ENCODE results near the gene KBTBD2. TPM values are rescaled to one million over a fixed set of nuclear protein-coding genes. Genes with fewer than 3 reads are reported as not detected.

Gene KBTBD2
- total RNA-seq, 1 donor from 2014 or later: 41.3 TPM

DNA sequence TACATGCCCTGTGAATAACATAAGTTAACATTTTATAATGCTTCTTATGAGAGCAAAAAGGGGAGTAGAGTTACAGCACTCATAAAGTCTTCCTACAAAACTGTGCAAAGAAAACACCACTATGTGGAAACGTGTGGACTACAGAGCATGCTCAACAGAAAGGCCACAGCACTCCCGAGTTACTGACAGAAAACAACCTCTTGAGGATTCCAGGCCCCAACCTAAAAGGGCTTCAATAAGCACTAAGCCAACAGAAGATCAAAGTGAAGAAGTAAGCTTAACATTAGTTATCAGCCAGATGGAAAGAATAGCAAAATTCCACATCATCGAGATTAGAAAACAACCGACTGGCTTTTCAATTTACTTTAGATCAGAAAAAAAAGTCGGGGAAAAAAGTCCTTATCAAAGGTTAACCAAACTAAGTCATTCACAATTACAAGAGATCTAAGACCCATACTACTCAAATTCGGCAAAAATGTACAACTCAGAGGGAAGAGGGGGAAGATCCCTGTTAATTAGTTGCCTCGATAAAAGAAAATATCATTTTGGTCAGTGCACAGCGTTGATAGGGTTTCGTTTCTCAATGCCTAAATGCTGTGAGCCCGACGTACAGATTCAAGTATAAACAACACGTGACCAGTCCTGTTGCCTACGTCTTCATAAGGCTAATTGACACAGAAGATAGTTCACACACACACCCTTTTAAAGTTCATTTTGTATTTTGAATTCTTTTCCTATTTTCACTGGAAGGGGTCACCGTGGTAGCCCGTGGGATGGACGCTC, 1.4 kb downstream of the KBTBD2 start:
- peaks cover 14% of the 10 kb centered on the region for H3K9me3 Mint-ChIP-seq (ENCODE audit: unreplicated experiment)
- TF ChIP-seq, protein P1, sequence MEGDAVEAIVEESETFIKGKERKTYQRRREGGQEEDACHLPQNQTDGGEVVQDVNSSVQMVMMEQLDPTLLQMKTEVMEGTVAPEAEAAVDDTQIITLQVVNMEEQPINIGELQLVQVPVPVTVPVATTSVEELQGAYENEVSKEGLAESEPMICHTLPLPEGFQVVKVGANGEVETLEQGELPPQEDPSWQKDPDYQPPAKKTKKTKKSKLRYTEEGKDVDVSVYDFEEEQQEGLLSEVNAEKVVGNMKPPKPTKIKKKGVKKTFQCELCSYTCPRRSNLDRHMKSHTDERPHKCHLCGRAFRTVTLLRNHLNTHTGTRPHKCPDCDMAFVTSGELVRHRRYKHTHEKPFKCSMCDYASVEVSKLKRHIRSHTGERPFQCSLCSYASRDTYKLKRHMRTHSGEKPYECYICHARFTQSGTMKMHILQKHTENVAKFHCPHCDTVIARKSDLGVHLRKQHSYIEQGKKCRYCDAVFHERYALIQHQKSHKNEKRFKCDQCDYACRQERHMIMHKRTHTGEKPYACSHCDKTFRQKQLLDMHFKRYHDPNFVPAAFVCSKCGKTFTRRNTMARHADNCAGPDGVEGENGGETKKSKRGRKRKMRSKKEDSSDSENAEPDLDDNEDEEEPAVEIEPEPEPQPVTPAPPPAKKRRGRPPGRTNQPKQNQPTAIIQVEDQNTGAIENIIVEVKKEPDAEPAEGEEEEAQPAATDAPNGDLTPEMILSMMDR (IDR thresholded peaks at IDR 0.05; ENCODE audit: partially characterized antibody, unreplicated experiment): no peak
- H3K4me1 Mint-ChIP-seq (ENCODE audit: low read depth, unreplicated experiment): peaks cover 23% of the 10 kb centered on the region
- H3K36me3 Mint-ChIP-seq (ENCODE audit: unreplicated experiment): no peaks in the 10 kb centered on the region
- H3K4me3 Mint-ChIP-seq (ENCODE audit: unreplicated experiment): peak overlapping the region; percentile 88
- H3K27ac Mint-ChIP-seq (ENCODE audit: unreplicated experiment): peak overlapping the region; percentile 97
- DNase-seq: no peak
- peaks cover 11% of the 10 kb centered on the region for H3K27me3 Mint-ChIP-seq (ENCODE audit: unreplicated experiment)

DNA sequence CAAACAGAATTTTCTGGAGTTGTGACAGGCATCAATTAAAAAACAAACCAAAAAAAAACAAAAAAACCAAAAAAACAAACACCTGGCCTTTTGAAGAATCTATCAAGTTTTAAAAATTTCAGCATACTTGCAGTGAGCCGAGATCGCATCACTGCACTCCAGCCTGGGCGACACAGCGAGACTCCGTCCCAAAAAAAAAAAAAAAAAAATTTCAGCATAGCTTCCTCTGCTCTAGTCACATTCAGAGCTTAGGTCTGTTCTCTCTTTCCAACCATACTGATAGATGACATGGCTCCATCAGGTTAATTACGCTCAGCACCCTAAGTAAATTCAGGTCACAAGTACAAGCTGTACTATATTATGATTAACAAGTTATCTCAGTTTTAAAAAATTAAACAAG, 3.1 kb downstream of the KBTBD2 start:
- peaks cover 23% of the 10 kb centered on the region for H3K4me1 Mint-ChIP-seq (ENCODE audit: low read depth, unreplicated experiment)
- H3K4me3 Mint-ChIP-seq (ENCODE audit: unreplicated experiment): no peak overlapping the region
- no peak overlapping the region for H3K27ac Mint-ChIP-seq (ENCODE audit: unreplicated experiment)
- peaks cover 11% of the 10 kb centered on the region for H3K27me3 Mint-ChIP-seq (ENCODE audit: unreplicated experiment)
- H3K9me3 Mint-ChIP-seq (ENCODE audit: unreplicated experiment): peaks cover 14% of the 10 kb centered on the region
- no peaks in the 10 kb centered on the region for H3K36me3 Mint-ChIP-seq (ENCODE audit: unreplicated experiment)
- DNase-seq: no peak
- TF ChIP-seq, protein P1 (IDR thresholded peaks at IDR 0.05; ENCODE audit: partially characterized antibody, unreplicated experiment): no peak

DNA sequence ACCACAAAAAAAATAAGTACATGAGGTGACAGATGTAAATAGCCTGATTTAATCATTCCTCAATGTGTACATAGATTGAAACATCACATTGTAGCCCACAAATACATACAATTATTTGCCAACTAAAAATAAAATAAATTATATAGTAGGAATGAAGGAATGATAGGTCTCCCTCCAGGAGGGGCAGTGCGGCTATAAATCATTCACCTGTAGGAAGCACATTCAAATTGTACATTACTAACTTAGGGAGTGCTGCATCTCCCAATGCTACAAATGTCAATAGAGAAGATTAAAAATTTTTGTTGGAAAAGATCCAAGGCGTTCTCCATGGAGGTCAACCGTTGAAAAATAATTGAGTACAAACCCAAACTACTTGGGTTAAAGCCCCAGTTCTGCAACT, 4.2 kb downstream of the KBTBD2 start:
- Mint-ChIP-seq H3K27me3 (ENCODE audit: unreplicated experiment) (peaks cover 11% of the 10 kb centered on the region), H3K9me3 (ENCODE audit: unreplicated experiment) (peaks cover 14% of the 10 kb centered on the region), H3K4me1 (ENCODE audit: low read depth, unreplicated experiment) (peaks cover 15% of the 10 kb centered on the region), H3K4me3 (ENCODE audit: unreplicated experiment) (no peak overlapping the region), H3K36me3 (ENCODE audit: unreplicated experiment) (no peaks in the 10 kb centered on the region), H3K27ac (ENCODE audit: unreplicated experiment) (no peak overlapping the region)
- DNase-seq: no peak
- TF ChIP-seq, protein P1 (IDR thresholded peaks at IDR 0.05; ENCODE audit: partially characterized antibody, unreplicated experiment): no peak

DNA sequence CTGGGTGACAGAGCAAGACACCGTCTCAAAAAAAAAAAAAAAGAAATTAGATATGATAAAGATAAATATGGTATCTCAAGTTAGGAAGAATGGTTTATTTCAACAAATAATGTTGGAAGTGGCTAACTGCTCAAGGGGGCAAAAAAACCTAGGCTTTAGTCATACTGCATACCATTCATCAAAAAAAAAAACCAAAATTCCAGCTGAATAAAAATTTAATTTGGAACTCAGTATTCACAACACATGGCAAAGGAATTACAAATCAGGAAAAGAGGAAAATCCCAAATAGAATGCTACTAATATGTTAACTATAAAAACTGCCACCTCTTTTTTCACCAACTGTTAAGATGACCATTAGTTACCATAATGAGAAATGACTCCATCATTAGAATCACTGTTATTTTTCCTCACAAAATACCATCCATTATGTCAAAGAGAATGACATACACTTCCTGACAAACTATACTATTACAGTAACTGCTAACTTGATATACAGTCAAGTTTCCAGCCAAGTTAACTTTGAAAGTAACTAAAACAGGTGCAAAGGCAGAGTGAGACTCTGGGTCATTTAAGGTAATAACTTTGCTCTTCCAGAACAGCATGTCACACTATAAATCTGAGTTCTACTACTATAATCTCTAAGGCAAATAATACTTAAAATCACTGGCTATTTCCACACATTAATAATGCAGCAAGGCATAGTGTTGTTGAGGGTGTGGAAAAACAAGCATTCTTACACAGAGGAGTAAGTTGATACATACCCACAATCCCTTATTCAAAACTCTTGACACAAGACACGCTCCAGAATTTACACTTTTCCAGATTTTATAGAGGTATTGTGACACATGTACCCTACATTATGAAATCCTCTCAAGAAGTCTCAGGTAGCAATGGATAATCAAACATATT, 10.2 kb downstream of the KBTBD2 start:
- peaks cover 12% of the 10 kb centered on the region for H3K4me1 Mint-ChIP-seq (ENCODE audit: low read depth, unreplicated experiment)

More for the DNA sequence above, 10.2 kb downstream of the KBTBD2 start:
- H3K9me3 Mint-ChIP-seq (ENCODE audit: unreplicated experiment): no peaks in the 10 kb centered on the region
- no peak for DNase-seq
- no peak overlapping the region for H3K4me3 Mint-ChIP-seq (ENCODE audit: unreplicated experiment)
- H3K27me3 Mint-ChIP-seq (ENCODE audit: unreplicated experiment): no peaks in the 10 kb centered on the region
- no peak overlapping the region for H3K27ac Mint-ChIP-seq (ENCODE audit: unreplicated experiment)
- TF ChIP-seq, protein P1 (IDR thresholded peaks at IDR 0.05; ENCODE audit: partially characterized antibody, unreplicated experiment): no peak
- H3K36me3 Mint-ChIP-seq (ENCODE audit: unreplicated experiment): no peaks in the 10 kb centered on the region

All from glutamatergic neuron (in vitro differentiated cells).